ENCODE measurements around the gene FAM76B.

FAM76B gene

DNA sequence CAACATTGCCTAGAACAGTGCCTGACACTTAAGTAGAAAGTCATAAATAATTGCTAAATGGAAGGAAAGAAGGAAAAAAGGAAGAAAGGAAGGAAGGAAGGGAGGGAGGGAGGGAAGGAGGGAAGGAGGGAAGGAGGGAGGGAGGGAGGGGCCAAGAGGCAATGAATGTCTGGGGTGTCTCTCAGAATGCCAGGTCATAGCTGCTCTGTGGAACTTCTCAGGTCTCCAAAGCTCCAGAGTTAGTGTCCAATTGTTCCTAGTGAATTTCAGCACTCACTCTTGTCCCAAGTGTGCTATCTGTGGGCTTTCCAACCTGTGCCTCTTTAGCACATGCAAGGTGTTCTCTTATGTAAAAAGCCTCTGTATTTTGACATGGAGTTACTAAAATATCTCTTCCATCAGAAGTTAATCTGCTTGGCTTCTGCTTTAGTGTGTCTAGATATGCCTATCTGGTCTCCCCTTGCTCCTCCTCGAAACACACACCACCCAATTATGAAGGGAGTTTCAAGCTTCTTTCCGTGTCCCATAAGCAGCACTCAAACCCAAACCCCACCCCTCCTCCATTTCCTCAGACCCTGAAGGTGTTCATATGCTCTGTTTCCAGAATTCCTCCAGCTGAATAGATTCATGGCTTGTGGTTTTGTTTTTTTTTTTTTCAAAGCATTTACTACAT is 56.5 kb downstream of the FAM76B start:
- H3K4me1 ChIP-seq (ENCODE audit: insufficient read depth, low read length), result no peaks in the 10 kb centered on the region
- no peaks in the 10 kb centered on the region for H3K9me3 ChIP-seq (ENCODE audit: control insufficient read depth, insufficient read depth, low read length)
- H3K9ac ChIP-seq (ENCODE audit: low read depth, low read length), result no peak overlapping the region
- no peaks in the 10 kb centered on the region for H3K36me3 ChIP-seq (ENCODE audit: insufficient read depth, low read length)

DNA sequence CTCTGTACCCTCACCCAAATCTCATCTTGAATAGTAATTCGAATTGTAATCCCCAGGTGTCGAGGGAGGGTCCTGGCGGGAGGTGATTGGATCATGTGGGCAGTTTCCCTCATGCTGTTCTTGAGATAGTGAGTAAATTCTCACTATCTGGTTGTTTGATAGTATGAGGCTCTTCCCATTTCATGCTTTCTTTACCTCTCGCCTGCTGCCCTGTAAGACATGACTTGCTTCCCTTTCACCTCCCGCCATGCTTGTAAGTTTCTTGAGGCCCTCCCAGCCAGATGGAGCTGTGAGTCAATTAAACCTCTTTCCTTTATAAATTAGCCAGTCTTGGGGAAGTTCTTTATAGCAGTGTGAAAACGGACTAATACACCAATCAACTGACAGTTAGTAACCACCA is 60.1 kb downstream of the FAM76B start:
- H3K4me1 ChIP-seq (ENCODE audit: insufficient read depth, low read length), result no peaks in the 10 kb centered on the region
- no peaks in the 10 kb centered on the region for H3K36me3 ChIP-seq (ENCODE audit: insufficient read depth, low read length)
- H3K9me3 ChIP-seq (ENCODE audit: control insufficient read depth, insufficient read depth, low read length), result no peaks in the 10 kb centered on the region
- no peak overlapping the region for H3K9ac ChIP-seq (ENCODE audit: low read depth, low read length)

DNA sequence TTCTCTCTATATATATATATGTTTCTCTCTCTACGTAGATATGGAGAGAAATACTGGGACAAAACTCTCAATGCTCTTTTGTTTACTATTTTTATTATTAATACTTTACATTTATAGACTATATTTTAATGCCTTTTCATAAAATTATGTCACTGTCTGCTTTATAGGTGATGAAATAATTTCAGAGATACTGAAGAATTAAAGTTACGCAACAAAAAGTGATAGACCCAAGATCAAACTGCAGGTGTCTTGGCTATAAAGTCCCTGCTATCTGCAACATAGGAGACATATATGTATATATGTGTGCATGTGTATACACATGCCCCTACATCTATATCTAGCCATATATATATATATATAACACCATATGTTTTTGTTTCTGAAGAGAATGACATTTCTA is 60.8 kb downstream of the FAM76B start:
- no peaks in the 10 kb centered on the region for H3K4me1 ChIP-seq (ENCODE audit: insufficient read depth, low read length)
- H3K9ac ChIP-seq (ENCODE audit: low read depth, low read length), result no peak overlapping the region
- no peaks in the 10 kb centered on the region for H3K9me3 ChIP-seq (ENCODE audit: control insufficient read depth, insufficient read depth, low read length)
- H3K36me3 ChIP-seq (ENCODE audit: insufficient read depth, low read length), result no peaks in the 10 kb centered on the region

DNA sequence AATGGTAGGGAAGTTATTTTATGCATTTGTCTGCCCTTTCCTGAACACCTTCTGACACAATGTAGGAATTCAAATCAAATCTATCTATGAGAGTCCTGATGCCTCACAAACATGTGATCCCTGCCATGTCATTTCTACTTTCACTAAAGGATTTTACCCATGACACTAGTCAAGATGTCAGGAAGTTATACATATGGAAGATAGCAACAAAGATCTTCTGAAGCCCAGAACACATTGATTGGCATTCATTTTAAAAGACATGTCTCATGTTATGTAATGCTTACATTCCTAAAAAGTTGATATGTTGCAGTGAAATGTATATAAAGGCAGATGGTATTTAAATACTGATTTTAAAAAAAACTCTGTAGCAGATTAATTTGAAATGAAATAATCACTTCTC is 61.5 kb downstream of the FAM76B start:
- no peaks in the 10 kb centered on the region for H3K36me3 ChIP-seq (ENCODE audit: insufficient read depth, low read length)

DNA sequence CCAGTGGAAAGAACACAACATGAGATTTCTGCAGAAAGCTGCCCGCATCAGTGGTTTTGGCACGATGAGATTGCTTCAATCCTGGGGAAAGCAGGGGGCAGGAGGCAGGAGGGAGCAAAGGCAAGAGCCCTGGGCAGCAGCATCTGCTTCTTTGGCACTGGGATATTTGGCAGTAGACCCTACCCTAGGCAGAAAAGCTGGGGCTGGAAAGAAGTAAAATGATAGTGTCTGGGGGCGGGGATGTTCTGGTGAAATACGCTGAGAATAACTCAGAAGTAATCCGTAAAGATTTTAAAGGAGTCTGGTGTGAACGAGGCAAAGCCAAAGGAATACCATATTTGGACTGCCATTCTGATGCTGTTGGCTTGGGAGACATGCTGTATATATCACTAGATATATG is 62.0 kb downstream of the FAM76B start:
- Histone ChIP-seq H3K4me1 (ENCODE audit: insufficient read depth, low read length) (no peaks in the 10 kb centered on the region), H3K9ac (ENCODE audit: low read depth, low read length) (no peak overlapping the region), H3K36me3 (ENCODE audit: insufficient read depth, low read length) (no peaks in the 10 kb centered on the region), H3K9me3 (ENCODE audit: control insufficient read depth, insufficient read depth, low read length) (no peaks in the 10 kb centered on the region)

More for the DNA sequence above, 61.5 kb downstream of the FAM76B start:
- Histone ChIP-seq H3K9ac (ENCODE audit: low read depth, low read length) (no peak overlapping the region), H3K9me3 (ENCODE audit: control insufficient read depth, insufficient read depth, low read length) (no peaks in the 10 kb centered on the region), H3K4me1 (ENCODE audit: insufficient read depth, low read length) (no peaks in the 10 kb centered on the region)

DNA sequence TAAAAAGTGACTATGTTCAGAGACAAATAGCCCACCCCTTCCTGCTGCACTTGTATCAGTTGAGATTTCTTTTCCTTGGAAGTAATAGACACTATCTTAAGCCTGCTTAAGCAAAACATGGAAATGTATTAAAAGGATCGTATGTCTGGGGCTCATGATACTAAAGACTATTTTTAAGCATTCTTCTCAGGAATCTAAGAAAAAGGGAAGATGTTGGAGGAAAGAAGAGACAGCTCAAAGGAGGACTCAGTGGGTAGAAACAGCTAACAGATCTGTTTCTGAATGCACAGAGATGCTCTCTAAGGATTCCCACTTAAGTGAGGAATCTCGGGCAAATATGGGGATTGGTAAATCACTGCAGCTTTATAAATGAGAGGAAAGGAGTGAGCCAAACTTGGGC is 62.5 kb downstream of the FAM76B start:
- H3K36me3 ChIP-seq (ENCODE audit: insufficient read depth, low read length), result no peaks in the 10 kb centered on the region
- no peaks in the 10 kb centered on the region for H3K4me1 ChIP-seq (ENCODE audit: insufficient read depth, low read length)
- H3K9ac ChIP-seq (ENCODE audit: low read depth, low read length), result no peak overlapping the region
- no peaks in the 10 kb centered on the region for H3K9me3 ChIP-seq (ENCODE audit: control insufficient read depth, insufficient read depth, low read length)

DNA sequence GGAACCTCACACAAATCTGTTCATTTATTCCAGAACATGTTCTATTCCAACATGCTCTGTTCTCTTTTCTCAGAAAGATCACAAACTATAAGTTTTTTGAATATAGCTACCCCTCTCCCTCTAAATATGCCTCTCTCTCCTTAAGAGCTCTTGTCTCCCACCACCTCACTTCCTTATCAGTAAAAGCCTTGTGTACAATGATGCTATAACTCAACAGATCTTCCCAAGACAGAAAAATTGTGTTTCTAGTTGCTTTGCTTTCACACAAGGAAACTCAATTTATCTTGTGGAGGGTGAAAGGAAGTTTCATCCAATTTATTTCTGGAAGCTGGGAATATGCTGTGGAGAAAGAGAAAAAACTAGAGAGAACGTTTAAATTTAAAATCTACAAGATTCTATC is 64.4 kb downstream of the FAM76B start:
- H3K4me1 ChIP-seq (ENCODE audit: insufficient read depth, low read length), result no peaks in the 10 kb centered on the region
- H3K9me3 ChIP-seq (ENCODE audit: control insufficient read depth, insufficient read depth, low read length), result no peaks in the 10 kb centered on the region
- H3K36me3 ChIP-seq (ENCODE audit: insufficient read depth, low read length), result no peaks in the 10 kb centered on the region
- no peak overlapping the region for H3K9ac ChIP-seq (ENCODE audit: low read depth, low read length)

DNA sequence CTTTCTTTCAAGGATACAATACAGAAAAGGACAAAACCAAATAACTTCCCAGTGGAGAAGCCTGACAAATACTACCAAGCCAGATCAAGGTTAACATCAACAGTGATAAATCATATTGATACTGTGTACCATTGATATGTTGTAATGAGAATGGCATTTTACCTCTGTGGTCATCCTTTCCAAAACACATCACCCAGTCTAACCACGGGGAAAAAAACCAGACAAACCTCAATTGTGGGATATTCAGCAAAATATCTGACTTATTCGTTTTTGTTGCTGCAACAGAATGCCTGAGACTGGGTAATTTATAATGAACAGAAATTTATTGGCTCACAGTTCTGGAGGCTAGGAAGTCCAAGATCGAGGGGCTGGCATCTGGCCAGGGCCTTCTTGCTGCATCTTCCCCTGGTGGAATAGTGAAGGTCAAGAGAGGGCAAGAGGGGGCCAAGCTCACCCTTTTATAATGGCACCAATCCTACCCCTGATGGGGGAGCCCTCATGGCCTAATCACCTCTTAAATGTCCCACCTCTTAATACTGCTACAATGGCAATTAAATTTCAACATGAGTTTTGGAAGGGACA is 66.1 kb downstream of the FAM76B start:
- H3K9ac ChIP-seq (ENCODE audit: low read depth, low read length), result no peak overlapping the region
- no peaks in the 10 kb centered on the region for H3K36me3 ChIP-seq (ENCODE audit: insufficient read depth, low read length)
- H3K4me1 ChIP-seq (ENCODE audit: insufficient read depth, low read length), result no peaks in the 10 kb centered on the region
- no peaks in the 10 kb centered on the region for H3K9me3 ChIP-seq (ENCODE audit: control insufficient read depth, insufficient read depth, low read length)

DNA sequence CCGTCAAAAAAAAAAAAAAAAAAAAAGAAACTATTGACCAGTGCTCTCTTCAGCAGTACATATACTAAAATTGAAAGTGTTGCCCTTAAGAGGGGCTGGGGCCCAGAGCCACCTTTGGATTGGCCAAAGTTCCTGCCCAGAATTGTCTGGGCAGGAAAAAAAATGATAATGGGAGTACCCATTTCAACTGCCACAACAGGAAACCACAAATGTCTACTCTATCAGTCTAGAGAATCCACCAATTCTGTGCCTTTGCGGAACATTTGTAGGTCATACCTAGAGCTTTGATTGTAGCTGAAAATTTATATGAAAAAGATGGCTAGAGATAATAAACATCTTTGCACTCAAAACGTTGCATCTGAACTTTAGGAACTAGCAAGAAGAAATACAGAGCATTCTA is 69.4 kb downstream of the FAM76B start:
- Histone ChIP-seq H3K9ac (ENCODE audit: low read depth, low read length) (no peak overlapping the region), H3K4me1 (ENCODE audit: insufficient read depth, low read length) (0 out of 2 replicates have a peak, but pooled peaks cover 4% of the 10 kb centered on the region), H3K36me3 (ENCODE audit: insufficient read depth, low read length) (no peaks in the 10 kb centered on the region), H3K9me3 (ENCODE audit: control insufficient read depth, insufficient read depth, low read length) (no peaks in the 10 kb centered on the region)
